Cardiac muscle cell (in vitro differentiated cells and primary cell): ENCODE data around the gene SIGLEC9. TPM values are rescaled to one million over a fixed set of nuclear protein-coding genes. Genes with fewer than 3 reads are reported as not detected.

ENCODE experiments used
- DNase-seq, 2 donors: peaks; one replicate each; pipeline versions ENCODE4 v3.0.0 to v3.0.0-alpha.2; 2010 to 2017; ENCODE audit warnings: low read depth in 1 of 2, low spot score in 1 of 2
- H3K27ac ChIP-seq: fragments of 200-600 bp; sonication (generic); 2 replicates; pipeline ENCODE4 v1.5.1; 2016
- H3K27me3 ChIP-seq: fragments of 200-600 bp; sonication (generic); 2 replicates; pipeline ENCODE4 v1.6.0; 2016; ENCODE audit warnings: control low read depth
- H3K36me3 ChIP-seq: fragments of 200-600 bp; sonication (generic); 2 replicates; pipeline ENCODE4 v1.5.1; 2016; ENCODE audit warnings: control low read depth
- H3K4me1 ChIP-seq: fragments of 200-600 bp; sonication (generic); 2 replicates; pipeline ENCODE4 v1.8.1; 2017; ENCODE audit warnings: low read depth, mild to moderate bottlenecking, mixed run types
- H3K4me3 ChIP-seq: fragments of 200-600 bp; sonication (generic); 2 replicates; pipeline ENCODE4 v1.5.1; 2016; ENCODE audit warnings: mild to moderate bottlenecking
- H3K9me3 ChIP-seq: fragments of 200-600 bp; sonication (generic); 2 replicates; pipeline ENCODE4 v1.5.1; 2017; ENCODE audit warnings: low read depth, mild to moderate bottlenecking, control low read depth
- polyA plus RNA-seq: library from polyadenylated mRNA; unstranded; fragments of >200 nt; fragmentation: Nextera tagmentation; extraction: Ambion mirVana; gene quantifications from 2 replicates; pipeline ENCODE4 v1.2.1, GENCODE V29; 2016
- total RNA-seq: library from RNA; depleted of rRNA; stranded (reverse); fragments of >200 nt; gene quantifications from 2 replicates; pipeline ENCODE4 v1.2.3, GENCODE V29; 2016
- TF ChIP-seq, protein P1 (sequence below): IDR thresholded peaks from 2 replicates; pipeline ENCODE4 v1.5.1; 2012; ENCODE audit warnings: low read depth, mild to moderate bottlenecking, low read length

SIGLEC9 gene
- total and polyA plus RNA-seq, 2 experiments from 2014 or later, result not detected

DNA sequence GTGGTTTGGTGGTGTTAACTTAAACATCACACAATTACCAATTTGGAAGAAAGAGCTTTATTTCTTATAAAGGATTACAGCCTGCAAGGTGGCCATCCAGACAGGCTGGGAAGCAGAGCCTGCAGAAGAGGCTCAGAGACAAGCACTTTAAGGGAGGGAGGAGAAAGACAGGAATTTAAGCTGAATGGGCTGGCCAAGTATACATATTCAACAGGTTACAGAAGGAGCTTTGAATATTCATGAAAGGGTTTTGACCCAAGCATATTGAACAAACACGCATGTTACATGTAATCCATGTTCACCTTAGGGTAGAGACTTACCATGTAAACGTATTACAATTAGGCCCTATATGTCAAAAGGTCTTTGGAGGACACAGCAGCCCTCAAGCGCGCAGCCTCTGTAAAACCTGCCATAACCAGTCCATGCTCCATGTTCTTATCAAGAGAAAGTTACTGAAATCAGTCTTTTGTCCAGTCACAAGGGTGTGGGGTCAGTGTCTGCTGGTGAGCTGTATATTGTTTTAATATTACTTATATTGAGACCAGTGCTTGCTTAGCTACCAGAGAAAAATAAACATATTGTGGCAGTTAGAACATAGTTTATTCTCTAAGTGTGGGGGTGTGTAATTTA, 37.3 kb downstream of the SIGLEC9 start:
- Histone ChIP-seq H3K27me3 (no peaks in the 10 kb centered on the region), H3K4me3 (no peak overlapping the region), H3K9me3 (no peaks in the 10 kb centered on the region), H3K27ac (no peak overlapping the region), H3K36me3 (no peaks in the 10 kb centered on the region), H3K4me1 (no peaks in the 10 kb centered on the region)
- no peak for DNase-seq
- TF ChIP-seq, protein P1, sequence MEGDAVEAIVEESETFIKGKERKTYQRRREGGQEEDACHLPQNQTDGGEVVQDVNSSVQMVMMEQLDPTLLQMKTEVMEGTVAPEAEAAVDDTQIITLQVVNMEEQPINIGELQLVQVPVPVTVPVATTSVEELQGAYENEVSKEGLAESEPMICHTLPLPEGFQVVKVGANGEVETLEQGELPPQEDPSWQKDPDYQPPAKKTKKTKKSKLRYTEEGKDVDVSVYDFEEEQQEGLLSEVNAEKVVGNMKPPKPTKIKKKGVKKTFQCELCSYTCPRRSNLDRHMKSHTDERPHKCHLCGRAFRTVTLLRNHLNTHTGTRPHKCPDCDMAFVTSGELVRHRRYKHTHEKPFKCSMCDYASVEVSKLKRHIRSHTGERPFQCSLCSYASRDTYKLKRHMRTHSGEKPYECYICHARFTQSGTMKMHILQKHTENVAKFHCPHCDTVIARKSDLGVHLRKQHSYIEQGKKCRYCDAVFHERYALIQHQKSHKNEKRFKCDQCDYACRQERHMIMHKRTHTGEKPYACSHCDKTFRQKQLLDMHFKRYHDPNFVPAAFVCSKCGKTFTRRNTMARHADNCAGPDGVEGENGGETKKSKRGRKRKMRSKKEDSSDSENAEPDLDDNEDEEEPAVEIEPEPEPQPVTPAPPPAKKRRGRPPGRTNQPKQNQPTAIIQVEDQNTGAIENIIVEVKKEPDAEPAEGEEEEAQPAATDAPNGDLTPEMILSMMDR, result no peak

DNA sequence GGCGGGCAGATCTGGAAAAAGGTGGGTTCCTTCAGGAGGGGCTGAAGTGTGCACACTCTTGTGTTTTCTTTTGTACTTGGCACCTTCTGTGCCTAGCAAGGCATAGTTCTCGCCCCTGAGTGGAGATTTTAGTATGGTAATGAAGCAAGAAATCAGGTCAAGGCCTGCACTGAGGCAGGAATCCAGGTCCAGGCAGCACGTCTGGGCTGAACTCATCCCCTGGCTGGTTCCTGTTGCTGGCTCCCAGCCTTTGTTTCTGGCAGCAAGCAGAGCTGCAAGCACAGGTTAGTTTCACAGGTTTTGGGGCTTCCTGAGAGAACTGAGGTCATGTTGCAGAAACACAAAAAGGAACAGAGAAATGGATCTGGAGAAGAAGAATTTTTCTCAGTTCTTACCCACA, 38.6 kb downstream of the SIGLEC9 start:
- no peak for DNase-seq
- Histone ChIP-seq H3K36me3 (no peaks in the 10 kb centered on the region), H3K9me3 (no peaks in the 10 kb centered on the region), H3K27me3 (no peaks in the 10 kb centered on the region), H3K27ac (no peak overlapping the region), H3K4me3 (no peak overlapping the region), H3K4me1 (no peaks in the 10 kb centered on the region)
- TF ChIP-seq, protein P1, result no peak

DNA sequence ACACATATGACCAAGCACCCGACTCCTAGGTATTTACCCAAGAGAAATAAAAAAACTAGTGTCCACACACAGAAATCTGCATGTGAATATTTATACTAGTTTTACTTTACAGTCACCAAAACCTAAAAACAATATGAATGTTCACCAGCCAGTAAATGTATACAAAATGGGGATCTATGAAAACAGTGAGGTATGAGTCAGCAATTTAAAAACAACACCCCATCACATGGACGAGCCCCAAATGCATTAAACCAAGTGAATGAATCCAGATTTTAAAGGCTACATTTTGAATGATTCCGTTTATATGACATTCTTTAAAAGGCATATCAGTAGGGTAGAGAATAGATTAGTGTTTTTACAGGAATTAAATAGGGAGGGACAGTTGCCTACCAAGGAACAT, 39.5 kb downstream of the SIGLEC9 start:
- H3K4me1 ChIP-seq, result no peaks in the 10 kb centered on the region
- no peaks in the 10 kb centered on the region for H3K27me3 ChIP-seq

DNA sequence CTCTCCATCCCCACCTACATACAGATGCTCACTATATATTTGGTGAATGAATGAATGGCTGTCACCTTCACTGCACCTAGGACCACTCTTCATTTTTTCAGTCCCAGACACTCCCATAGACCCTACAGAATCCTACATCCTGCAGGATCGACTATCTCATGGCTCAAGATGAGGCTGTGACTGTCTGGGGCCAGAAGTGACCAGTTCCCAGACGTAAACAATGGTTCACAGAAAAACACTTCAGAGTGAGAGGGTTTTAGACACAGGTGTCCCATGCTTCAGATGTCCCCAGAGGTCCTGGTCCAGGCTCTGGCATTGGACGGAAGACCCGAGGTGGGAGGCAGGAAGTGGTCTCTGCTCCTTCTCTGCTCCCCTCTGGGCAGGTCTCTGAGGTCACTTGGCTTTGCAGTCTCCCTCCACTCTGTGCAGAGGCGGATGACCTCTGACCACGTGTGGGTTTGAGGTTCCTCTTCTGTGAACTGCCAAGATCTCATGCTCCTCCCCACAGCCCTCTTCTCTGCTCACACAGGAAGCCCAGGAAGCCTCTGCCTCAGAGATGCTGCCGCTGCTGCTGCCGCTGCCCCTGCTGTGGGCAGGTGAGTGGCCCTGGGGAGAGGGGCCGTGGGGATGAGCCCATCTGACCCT, 42.3 kb downstream of the SIGLEC9 start:
- no peaks in the 10 kb centered on the region for H3K27me3 ChIP-seq
- no peak overlapping the region for H3K27ac ChIP-seq
- no peaks in the 10 kb centered on the region for H3K4me1 ChIP-seq
- H3K36me3 ChIP-seq, result no peaks in the 10 kb centered on the region
- TF ChIP-seq, protein P1, result no peak
- no peaks in the 10 kb centered on the region for H3K9me3 ChIP-seq
- no peak for DNase-seq
- H3K4me3 ChIP-seq, result no peak overlapping the region

More for the DNA sequence above, 39.5 kb downstream of the SIGLEC9 start:
- TF ChIP-seq, protein P1, result no peak
- Histone ChIP-seq H3K4me3 (no peak overlapping the region), H3K9me3 (no peaks in the 10 kb centered on the region), H3K27ac (no peak overlapping the region), H3K36me3 (no peaks in the 10 kb centered on the region)
- no peak for DNase-seq

DNA sequence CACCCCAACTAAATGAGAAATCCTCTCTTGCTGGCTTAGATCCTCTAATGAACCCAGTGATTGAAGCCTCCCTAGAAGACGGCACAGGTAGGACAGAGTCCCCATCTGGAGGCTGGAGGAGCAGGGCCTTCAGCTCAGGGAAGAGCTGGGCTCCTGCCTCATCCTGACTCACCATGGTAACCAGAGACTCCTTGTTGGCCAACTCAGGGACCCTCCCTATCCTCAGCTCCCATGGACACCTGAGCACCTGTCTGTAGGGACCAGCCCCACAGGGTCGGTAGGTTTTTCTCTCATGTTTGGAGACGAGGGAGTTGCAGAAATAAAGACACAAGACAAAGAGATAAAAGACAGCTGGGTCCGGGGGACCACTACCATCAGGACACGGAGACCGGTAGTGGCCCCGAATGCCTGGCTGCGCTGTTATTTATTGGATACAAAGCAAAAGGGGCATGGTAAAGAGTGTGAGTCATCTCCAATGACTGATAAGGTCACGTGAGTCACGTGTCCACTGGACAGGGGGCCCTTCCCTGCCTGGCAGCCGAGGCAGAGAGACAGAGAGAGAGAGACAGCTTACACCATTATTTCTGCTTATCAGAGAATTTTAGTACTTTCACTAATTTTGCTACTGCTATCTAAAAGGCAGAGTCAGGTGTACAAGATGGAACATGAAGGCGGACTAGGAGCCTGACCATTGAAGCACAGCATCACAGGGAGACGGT, 44.0 kb downstream of the SIGLEC9 start:
- TF ChIP-seq, protein P1, result no peak
- Histone ChIP-seq H3K27me3 (no peaks in the 10 kb centered on the region), H3K27ac (no peak overlapping the region), H3K9me3 (no peaks in the 10 kb centered on the region), H3K4me3 (no peak overlapping the region), H3K4me1 (no peaks in the 10 kb centered on the region), H3K36me3 (no peaks in the 10 kb centered on the region)
- DNase-seq, result no peak
